ENCODE measurements around the gene NDST1.
"Not testable (repeated sequence)": the region's sequence is repeated elsewhere in the genome, so short reads cannot be mapped to it uniquely, and the experiment has no call there.

Gene NDST1

GRCh38 chr5:150508277-150508640, 328 bp downstream of the NDST1 start:
- no peak for DNase-seq (ENCODE audit: low read depth, low spot score)

GRCh38 chr5:150508828-150509227, 897 bp downstream of the NDST1 start:
- DNase-seq (ENCODE audit: low read depth, low spot score), result no peak

- no peak for DNase-seq (ENCODE audit: low read depth, low spot score)
These were observed 2.1 kb downstream of the NDST1 start for GRCh38 chr5:150509992-150510391.

DNA sequence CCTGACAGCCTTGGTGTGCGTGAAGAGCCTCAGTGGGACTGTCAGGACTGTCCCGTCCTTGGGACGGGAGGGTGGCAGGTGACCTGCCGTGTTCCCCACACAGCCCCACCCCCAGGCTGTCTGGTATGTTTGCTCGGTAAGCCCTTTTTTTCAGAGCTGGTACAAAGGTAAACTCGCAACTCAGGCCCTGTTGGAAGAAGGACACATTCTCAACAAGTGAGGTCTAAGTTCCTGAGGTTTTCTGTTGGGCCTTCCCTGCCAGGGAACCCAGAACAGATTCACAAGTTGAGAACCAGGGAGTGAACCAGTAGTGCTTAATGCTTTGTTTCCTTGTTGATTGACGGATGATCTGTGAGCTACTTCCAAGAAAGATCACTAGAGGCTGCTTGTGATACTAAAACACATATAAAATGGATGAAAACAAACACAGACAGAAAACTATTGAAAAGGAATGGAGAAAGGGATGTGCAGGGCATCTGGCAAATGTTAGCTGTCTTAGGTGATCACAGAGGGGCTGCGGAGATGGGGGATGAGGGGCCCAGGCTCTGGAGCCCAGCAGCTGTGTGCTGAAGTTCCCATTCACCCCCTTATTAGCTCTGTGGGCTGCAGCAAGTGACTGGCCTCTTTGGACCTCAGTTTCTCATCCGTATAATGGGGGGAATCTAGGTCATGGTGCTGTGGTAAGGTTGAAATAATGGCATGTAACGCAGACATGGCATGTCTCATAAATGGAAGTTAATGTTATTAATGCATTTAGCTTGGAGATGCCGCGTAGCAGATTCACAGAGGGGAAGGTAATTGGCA, 2.7 kb downstream of the NDST1 start:
- DNase-seq (ENCODE audit: low read depth, low spot score), result no peak

- DNase-seq (ENCODE audit: low read depth, low spot score), result no peak
These were observed 3.8 kb downstream of the NDST1 start for GRCh38 chr5:150511578-150512367.

DNA sequence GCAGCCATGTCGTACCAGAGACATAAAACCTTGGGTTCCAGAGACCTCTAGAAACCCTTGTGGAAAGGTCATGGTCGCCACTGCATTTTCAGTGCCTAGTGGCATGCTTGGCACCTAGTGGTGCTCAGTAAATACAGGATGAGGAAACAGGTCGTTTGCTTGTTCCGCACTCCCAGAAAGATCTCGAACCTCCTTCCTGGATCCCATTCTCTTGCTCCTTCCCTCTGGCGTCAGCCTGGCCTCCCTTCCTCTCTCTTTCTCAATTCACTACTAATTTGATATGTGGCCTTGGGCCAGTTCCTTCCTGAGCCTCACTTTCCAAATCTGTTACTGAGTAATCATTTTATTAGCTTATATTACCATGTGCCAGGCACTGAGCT, 4.4 kb downstream of the NDST1 start:
- no peak for DNase-seq (ENCODE audit: low read depth, low spot score)

DNA sequence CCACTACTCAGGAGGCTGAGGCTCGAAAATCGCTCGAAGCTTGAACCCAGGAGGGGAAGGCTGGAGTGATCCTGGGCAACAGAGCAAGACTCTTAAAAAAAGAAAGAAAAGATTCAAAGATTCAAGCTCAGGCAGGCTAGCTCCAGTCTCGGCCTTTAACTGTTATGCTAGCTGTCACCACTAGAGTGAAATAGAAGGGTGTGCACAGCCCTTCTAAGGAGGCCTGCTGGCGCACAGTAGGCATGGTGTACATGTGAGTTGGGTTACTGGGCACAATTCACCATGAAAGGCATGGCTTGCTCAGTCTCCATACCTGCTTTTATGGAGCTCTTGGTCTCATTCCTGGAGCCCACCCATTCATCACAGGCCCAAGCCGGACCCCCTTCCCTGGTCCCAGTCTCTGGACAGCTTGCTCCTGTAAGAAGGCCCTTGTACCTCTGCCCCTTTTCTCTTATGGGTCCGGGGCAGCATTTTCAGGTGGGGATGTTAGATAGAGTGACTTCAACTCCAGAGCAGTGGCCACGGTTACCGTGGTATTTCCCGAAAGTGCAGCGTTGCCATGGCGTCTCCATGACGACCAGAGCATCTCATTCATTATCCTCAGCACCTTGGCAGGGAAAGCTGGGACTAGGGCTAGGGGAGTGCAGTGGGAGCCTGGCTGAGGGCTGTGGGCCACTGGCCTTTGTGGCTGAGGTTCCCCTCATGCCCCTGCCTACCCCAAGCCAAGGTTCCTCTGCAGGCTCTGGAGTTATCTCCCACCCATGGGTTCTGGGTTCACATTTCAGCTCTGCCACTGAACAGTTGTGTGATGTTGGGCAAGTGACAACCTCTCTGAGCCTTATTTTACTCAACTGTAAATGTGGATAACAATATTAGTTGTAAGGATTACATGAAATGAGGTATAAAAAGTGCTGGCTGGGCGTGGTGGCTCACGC, 5.7 kb downstream of the NDST1 start:
- DNase-seq (ENCODE audit: low read depth, low spot score), result no peak

DNA sequence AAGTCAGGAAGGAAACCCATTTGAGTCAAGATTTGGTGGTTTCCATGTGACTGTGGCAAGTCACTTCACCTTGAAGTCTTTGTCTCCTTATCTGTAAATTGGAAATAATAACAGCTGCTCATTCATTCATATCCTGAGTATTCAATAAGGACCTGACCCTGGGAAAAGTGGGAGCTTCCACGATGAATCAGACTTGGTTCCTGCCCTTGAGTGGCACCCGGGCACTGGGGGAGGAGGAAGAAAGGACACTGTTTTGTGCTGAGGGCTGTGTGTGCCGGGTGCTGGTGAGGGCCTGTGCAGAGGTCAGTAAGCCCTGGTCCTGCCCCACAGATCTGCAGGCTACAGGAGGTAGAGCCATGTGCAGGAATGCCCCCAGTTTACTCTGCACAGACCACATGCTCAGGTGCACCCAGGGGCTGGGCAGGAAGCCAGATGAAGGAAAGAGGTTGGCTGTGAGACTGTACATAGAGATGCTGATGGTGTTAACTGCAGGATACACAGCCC, 6.8 kb downstream of the NDST1 start:
- DNase-seq (ENCODE audit: low read depth, low spot score), result no peak

- no peak for DNase-seq (ENCODE audit: low read depth, low spot score)
These were observed 7.5 kb downstream of the NDST1 start for GRCh38 chr5:150515446-150515845.

DNA sequence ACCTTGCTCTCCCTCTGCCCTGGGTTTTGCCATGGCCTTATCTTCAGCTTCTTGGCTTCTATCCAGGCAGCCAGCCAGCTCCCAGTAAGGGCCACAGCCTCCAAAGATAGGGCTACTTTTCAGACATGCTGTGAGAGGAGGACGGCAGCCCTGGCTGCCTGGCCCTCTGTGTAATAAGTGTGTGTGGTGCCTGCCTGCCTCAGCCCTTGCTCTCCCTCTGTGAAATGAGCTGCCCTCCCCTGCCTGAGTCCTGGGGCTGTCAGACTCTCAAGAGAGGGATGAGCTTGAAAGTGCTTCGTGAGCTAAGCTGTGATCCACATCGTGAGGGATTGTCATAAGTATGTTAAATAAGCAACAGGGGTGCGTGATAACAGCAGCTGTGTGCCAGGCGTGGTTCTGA, 8.1 kb downstream of the NDST1 start:
- DNase-seq (ENCODE audit: low read depth, low spot score), result no peak

DNA sequence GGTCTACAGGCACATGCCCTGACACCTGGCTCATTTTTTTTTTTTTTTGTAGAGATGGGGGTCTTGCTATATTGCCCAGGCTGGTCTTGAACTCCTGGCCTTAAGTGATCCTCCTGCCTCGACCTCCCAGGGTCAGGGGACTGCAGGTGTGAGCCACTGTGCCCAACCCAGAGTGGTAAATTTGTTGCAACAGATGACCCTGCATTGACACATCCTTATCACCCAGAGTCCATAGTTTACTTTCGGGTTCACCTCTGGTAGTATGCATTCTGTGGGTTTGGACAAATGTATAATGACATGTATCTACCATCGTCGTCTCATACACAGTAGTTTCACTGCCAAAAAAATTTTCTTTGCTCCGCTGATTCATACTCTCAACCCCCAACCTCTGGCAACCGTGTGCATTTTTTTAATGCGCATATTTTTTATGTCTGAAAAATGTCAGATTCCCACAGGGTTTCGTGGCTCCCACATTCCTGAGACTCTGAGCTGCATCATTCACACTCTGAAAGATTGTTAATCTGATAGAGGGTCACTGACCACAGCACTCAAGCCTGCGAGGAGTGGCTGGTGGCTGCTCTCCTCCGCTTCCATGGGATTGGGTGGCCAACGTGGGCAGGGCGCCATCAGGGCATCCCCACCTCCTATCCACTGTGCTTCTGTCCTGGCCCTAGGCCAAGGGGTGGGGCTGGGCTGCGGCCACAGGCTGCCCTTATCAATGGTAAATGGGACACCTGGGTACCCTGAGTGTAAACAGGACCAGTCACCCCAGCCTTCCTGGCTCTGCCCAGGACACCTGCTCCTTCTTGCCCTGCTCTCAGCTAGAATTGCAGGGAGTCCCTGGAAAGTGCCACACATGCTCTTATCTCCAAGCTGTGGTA, 9.6 kb downstream of the NDST1 start:
- no peak for DNase-seq (ENCODE audit: low read depth, low spot score)

DNA sequence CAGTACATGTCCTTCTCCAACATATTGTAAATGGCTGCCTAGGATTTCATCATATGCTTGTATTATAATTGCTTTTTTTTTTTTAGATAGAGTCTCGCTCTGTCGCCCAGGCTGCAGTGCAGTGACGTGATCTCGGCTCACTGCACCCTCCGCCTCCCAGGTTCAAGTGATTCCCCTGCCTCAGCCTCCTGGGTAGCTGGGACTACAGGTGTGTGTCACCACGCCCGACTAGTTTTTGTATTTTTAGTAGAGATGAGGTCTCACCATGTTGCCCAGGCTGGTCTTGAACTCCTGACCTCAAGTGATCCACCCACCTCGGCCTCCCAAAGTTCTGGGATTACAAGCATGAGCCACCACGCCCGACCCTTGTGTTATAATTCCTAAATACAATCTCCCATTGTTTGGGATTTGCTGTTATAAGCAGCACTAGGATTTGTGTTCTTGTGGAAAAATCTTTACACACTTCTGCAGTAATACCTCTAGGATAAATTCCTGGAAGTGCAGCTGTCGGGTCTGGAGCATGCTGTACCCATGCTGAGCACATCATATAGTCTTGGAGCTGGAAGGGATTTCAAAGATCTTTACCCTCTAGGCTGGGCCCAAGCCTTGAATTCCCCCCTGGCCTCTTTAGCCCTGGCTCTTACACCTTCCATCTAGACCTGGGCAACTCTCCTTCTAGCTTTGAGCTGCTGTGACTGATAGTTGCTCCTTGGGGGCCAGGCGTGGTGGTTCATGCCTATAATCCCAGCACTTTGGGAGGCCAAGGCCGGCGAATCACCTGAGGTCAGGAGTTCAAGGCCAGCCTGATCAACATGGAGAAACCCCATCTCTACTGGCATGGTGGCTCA, 11.0 kb downstream of the NDST1 start:
- not testable (repeated sequence) for DNase-seq (ENCODE audit: low read depth, low spot score)

GRCh38 chr5:150519560-150519945, 11.6 kb downstream of the NDST1 start:
- DNase-seq (ENCODE audit: low read depth, low spot score), result no peak

- DNase-seq (ENCODE audit: low read depth, low spot score), result no peak
These were observed 12.0 kb downstream of the NDST1 start for GRCh38 chr5:150519978-150520377.

- no peak for DNase-seq (ENCODE audit: low read depth, low spot score)
These were observed 13.0 kb downstream of the NDST1 start for GRCh38 chr5:150520747-150521521.

DNA sequence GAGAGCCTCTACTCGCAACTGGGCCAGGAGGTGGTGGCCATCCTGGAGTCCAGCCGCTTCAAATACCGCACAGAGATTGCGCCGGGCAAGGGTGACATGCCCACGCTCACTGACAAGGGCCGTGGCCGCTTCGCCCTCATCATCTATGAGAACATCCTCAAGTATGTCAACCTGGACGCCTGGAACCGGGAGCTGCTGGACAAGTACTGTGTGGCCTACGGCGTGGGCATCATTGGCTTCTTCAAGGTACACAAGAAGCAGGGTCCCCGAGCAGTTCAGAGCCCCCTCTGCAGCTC, 13.5 kb downstream of the NDST1 start:
- no peak for DNase-seq (ENCODE audit: low read depth, low spot score)

- DNase-seq (ENCODE audit: low read depth, low spot score), result no peak
These were observed 14.1 kb downstream of the NDST1 start for GRCh38 chr5:150521939-150522503.

- no peak for DNase-seq (ENCODE audit: low read depth, low spot score)
These were observed 14.8 kb downstream of the NDST1 start for GRCh38 chr5:150522504-150523414.

Measured in brain pericyte (primary cell).